Measurements from ENCODE around the gene PIAS1.
"Not testable (repeated sequence)": the region's sequence is repeated elsewhere in the genome, so short reads cannot be mapped to it uniquely, and the experiment has no call there.

The PIAS1 gene

DNA sequence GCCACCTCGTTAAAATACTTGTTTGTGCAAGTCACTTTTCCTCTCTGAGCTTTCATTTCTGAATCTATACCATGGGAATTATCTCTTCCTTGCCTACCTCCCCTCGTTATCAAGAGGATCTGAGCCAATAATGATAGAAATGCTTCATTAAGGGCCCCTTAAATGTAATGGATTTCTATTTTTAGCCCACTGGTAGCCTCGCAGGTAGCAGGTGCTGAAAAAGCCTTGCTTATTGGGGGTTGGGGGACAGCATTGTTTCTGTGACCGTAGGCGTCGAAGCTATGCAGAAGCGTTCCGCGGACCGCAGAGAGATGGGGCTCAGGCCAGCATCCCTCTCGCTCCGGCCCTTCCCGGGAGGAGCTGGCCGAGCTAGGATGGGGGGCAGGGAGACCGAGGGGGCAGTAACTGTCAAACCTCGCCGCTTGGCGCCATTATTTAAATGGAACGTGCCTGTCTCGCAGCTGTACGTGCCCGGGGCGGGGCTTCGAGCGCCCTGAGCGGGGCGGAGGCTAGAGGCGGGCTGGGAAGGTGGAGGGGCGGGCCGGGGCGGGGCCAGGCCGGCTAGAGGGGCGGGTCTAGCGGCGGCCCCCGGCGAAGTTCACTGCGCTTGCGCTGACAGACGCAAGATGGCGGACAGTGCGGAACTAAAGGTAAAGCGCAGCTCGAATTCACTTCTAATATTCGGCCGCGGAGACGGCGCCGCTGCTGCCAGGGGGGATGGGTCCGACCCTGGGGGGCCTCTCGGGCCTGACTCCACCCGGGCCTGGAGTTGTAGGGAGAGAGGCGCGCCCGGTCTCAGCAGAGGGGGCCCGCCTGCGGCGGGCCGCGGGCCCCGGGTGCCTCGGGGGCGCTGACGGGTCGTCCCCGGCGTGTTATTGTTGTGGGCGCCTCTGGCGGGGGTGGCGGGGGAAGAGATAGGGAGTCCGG, at the start of gene PIAS1:
TSS of gene PIAS1 (plus strand) at position 615 of the 927 bp plus-strand sequence. CDS start at position 627, 12 bp downstream.
- DNase-seq (ENCODE audit: low read depth in 2 of 2): peak; percentile 87

DNA sequence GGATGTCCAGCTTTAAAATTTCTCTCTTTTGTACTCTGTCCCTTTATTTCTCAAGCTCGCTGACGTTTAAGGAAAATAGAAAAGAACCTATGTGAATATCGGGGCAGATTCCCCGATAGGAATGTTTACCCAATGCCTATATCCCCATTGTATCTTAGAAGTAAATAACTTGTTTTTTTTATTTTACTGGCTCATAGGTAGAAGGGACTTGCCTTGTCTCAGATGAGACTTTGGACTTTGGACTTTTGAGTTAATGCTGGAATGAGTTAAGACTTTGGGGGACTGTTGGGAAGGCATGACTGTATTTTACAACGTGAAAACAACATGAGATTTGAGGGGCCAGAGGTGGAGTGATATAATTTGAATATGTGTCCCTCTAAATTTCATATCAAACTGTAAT, 46.5 kb upstream of the PIAS1 start:
- not testable (repeated sequence) for DNase-seq (ENCODE audit: low read depth in 2 of 2)

DNA sequence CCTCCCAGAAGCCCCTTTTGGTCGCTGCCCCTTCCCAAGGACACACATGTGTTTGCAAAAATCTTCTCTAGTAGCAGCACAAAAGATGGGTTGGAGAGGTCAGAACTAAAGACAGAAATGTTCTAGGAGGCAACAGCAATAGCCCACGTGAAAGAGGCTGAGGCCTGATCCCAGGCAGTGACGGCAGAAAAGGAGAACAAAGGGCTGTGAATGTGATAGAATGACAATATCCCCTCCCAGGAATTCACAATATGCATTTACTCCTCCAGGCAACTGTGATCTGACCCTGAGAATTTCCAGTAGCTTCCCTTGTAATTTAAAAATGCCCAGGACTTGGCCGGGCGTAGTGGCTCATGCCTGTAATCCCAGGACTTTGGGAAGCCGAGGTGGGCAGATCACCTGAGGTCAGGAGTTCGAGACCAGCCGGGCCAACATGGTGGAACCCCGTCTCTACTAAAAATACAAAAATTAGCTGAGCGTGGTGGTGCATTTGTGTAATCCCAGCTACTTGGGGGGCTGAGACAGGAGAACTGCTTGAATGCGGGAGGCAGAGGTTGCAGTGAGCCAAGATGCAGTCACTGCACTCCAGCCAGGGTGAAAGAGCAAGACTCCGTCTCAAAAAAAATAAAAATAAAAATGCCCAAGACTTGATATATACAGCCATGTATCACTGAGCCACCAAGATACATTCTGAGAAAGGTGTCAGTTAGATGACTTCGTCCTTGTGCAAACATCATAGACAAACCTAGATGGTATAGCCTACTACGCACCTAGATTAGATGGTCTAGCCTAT, 43.6 kb upstream of the PIAS1 start:
- DNase-seq (ENCODE audit: low read depth in 2 of 2): no peak

DNA sequence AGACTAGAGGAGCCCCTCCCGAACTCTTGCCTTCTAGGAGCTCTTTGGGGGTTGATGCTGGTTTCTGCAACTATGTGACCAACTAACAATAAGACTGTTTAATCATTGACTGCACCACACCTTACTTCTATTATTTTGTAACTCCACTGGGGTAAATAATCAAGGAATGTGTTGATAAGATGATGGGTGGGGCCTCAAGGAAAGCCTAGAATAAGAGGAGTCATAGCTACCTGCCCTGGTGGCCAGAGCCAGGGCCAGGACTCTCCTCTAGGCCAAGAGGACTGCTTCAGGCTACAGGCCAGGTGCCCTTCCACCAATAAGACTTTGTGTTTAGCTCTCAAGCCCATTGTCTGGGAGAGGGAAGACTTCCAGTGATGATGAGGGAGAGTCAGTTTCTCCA, 41.2 kb upstream of the PIAS1 start:
- no peak for DNase-seq (ENCODE audit: low read depth in 2 of 2)

DNA sequence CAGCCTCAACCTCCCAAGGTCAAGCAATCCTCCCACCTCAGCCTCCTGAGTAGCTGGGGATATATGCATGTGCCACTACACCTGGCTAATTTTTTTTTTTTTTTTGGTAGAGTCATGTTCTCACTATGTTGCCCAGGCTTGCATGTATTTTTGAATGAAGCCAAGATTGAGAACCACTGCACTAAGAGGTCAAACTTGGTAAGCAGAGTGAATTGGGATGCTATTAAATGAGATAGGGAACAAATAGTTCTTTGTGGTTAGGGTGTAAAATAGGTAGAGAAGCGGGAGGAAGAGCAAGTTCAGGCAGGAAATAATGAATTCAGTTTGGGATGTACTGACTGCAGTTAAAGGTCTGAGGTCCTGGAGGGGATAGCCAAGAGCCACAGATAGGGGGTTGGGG, 39.9 kb upstream of the PIAS1 start:
- DNase-seq (ENCODE audit: low read depth in 2 of 2): no peak

DNA sequence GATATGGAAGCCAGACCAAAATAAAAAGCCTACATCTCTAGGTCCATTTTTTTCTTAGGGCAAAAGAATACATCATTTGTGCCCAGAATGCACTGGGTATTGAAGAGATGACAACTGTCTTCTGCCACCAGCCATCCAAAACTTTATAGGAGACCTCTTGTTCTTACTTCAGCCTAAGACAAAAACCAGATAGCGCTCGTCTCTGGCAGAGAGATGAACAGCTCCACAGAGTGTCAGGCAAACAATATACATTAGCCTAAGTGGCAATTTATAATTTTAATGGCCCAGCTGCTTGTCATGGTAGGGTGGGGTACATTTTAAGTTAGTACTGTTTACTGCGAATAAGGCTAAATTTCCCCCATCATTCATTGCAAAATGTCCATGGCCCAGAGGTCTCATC, 38.9 kb upstream of the PIAS1 start:
- DNase-seq (ENCODE audit: low read depth in 2 of 2): no peak

DNA sequence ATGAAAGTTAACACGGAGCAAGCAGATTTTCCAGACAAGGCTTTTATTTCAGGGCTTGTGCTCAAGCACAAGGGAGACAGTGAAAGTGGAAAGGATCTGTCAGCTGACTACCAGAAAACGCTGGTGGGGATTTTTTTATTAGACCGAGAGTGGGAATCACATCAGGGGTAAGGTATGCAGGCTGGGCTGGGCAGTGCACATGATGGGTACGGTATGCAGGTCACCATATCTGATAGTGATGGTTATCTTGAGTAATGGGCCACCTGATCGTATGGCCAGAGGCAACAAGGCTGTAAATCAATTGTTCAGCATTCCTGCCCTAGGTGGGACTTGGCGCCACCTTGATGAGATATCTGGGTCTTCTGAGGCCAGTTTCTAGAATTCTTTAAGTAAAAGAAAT, 36.9 kb upstream of the PIAS1 start:
- no peak for DNase-seq (ENCODE audit: low read depth in 2 of 2)

DNA sequence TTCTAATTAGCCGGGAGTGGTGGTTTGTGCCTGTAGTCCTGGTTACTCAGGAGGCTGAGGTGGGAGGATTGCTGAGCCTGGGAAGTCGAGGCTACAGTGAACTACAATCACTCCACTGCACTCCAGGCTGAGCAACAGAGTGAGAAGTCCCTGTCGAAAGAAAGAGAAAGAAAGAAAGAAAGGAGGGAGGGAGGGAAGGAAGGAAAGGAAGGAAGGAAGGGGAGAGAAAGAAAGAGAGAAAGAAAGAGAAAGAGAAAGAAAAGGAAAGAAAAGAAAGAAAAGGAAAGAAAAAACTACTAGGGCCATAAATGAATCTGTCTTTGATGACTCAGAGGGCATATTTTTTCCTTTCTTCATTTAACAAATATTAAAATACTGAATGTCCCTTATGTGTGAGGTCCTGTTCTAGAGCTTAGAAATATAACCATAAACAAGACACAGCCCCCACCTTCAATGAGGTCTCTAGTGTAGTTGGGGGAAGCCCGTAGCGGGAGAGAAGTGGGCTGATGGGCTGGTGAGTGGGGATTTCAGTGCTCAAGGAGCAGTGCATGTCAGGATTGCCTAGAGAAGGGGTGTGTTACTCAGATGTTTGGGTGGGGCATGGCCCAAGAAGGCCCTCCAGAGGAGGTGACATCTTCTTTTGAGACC, 35.2 kb upstream of the PIAS1 start:
- no peak for DNase-seq (ENCODE audit: low read depth in 2 of 2)

DNA sequence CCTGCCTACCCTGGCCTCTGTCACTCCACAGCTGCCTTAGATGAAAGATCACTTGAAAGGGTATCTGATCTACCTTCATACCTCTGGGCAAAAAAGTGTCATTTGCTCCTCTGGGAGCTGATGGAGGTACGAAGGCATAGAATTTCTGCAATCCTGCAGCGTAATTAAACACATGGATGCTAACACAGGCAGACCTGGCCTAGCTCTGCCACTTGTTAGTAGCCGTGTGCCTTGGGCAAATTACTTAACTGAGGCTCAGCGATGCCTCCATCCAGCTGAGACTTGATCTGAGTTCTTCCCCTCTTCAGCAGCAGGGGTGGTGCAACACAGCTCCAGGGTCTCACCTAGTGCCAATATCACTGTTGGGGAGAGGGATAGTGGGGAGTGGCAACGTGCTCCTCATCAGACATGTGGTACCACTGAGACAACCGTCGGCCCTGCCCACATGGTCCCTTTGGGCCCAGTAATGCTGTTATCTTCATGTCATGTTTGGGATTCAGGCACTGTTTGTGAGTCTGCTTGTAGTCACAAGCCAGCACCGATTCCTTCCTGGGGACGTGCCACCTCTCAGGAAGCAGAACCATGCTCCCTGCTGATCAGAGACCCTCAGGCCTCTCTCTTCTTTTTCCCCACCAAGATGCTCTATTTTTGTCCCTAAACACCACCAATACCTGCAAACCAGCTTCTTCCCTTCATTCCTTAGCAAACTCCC, 34.1 kb upstream of the PIAS1 start:
- no peak for DNase-seq (ENCODE audit: low read depth in 2 of 2)

DNA sequence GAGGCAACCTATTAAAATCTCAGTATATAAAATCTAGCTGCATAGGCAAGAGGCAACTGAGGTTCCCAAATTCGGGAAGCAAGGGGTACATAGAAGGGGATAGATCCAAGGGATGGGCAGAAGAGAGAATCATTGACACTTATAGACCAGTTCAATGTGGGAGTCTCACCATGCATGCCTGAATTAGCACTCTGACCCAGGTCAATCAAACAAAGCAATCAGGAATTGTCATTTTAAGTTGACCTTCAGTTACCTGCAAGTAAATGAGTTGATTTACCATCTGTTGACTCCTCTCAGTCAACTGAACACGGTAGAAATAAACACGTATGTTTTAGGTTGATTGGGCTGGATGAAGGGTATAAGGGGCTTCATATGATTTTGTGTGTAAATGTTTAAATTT, 33.4 kb upstream of the PIAS1 start:
- DNase-seq (ENCODE audit: low read depth in 2 of 2): no peak

DNA sequence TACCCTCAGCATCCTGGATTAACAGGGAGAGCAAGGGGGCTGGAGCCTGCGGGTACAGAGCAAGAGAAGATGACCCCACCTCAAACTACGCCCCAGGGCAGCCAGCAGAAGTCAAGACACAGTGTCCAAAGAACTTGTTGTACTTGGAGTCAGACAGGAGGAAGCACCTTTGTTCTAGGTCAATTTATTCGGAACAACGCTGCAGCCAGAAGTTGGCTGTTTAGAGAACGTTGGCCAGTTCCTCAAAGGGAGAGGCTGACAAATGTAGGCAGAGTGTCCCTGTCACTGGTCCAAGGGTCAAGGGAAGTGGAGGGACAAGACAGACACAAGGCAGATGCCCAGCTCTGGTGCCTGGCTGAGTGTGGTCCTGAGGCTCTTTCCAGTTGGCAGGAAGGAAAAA, 32.1 kb upstream of the PIAS1 start:
- no peak for DNase-seq (ENCODE audit: low read depth in 2 of 2)

DNA sequence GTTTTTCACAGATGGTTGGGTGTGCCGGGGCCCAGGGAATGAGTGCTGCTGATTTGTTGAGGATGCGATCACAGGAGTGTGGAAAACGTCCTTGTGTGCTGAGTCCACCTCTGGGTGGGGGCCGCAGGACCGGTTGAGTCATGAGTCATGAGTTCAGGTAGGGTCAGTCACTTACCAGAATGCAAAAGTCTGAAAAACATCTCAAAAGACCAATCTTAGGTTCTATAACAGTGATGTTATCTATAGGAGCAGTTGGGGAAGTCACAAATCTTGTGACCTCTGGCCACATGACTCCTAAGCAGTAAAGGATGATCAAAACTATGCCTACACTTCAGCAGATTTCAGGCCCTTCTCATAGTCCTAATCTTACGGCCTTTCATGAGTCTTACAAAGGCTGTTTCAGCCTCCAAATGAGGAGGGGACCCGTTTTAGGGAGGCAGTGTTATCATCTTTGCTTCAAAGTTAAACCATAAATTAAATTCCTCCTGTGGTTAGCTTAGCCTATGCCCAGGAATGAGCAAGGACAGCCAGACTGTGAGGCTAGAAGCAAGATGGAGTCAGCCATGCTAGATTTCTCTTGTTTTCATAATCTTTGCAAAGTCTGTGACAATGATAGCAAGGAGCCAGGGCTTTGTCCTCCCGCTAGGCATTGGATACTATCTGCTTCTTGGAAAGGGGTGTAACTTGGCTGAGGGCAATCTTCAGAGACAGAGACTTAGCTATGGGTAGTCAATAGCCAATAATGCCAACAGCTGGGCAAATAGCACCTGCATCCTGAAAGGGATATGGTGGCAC, 30.6 kb upstream of the PIAS1 start:
- DNase-seq (ENCODE audit: low read depth in 2 of 2): no peak

DNA sequence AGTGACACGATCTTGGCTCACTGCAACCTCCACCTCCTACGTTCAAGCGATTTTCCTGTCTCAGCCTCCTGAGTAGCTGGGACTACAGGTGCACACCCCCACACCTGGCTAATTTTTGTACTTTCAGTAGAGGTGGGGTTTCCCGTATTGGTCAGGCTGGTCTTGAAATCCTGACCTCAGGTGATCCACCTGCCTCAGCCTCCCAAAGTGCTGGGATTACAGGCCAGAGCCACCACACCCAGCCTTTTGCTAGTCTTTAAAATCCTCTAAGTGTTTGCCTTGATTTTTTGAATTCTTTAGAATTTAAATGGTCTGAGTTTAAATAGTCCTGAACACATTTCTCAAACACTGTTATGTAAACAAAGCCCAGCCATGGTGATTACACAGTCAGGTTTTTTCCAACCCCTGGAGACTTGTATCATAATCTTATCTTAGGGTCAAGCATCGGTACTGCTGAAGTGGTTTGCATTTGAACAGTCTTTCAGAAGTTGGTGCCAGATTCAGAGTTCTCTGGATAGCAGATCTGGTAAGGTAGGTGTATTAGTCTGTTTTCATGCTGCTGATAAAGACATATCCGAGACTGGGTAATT, 28.2 kb upstream of the PIAS1 start:
- DNase-seq (ENCODE audit: low read depth in 2 of 2): no peak

DNA sequence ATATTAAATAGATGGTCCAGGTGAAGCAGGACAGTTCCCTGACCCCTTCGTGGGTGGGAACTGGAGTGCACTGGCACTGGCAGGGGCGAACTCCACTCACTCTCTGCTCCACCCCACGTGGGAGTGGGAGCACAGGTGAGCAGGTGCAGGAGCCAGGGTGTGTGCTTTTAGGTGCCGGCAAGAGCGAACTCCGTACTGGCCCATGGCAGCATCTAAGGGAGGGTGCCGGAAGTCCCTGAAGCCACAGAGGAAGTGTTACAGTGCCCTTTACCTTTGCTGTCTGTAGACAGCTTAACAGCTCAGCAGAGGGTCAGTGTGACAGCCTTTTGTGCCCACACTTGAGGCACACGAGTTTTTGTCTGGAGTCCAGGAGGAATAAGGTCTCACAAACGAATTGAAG, 26.7 kb upstream of the PIAS1 start:
- DNase-seq (ENCODE audit: low read depth in 2 of 2): no peak

DNA sequence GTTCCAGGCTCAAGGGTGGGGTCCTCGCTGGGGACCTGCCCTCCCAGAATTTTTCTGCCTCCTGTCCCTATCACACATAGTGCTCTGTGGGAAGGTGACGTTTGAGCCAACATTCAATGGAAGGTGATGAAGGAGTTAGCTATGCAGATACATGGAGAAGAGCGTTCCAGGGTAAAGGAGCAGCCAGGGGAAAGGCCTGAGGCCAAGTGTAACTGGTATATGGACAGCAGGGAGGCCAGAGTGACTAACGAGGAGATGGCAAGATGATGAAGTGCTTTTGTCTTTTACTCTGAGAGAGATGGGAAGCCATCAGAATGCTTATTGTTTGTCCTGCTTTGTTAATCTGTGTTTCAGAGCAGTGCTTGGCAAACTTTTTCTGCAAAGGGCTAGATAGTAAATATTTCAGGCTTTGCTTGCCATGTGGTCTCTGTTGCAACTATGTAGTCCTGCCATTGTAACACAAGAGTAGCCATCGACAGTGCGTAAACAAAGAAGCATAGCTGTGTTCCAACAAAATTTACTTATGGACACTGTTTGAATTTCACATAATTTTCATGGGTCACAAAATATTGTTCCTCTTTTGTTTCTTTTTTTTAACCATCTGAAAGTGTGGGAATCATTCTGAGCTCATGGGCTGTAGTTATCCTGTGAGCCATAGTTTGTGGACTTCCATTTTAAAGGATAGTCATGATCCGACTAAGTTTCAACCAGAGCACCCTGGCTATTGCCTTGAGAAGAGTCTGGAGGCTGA, 25.8 kb upstream of the PIAS1 start:
- DNase-seq (ENCODE audit: low read depth in 2 of 2): no peak

DNA sequence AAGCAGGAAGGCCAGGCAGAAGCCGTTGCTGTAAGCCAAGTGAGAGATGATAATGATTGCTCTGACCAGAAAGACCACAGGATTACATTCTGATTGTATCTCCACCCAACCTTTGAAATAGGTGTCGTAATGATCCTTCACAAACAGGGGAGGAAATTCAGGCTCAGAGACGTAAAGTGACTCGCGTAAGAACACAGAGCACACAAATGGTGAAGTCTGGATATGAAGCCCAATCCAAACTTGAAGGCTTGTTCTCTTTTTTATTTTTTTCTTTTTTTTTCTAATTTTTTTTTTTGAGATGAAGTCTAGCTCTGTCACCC, 25.3 kb upstream of the PIAS1 start:
- DNase-seq (ENCODE audit: low read depth in 2 of 2): no peak

DNA sequence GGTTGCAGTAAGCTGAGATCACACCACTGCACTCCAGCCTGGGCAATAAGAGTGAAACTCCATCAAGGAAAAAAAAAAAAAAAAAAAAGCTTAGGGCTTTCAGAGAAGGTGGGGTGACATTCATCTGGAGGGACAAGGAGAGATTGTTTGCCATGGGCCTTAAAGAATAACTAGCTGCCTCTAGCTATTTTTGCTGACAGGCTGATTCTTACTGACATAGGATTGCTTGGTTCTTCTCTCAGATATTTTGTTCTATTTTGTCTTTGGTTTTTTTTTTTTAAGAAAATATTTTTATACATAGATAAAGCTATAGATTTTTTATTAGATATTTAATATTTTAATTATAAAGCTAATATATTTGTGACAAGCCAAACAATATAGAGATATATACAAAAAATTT, 24.2 kb upstream of the PIAS1 start:
- no peak for DNase-seq (ENCODE audit: low read depth in 2 of 2)

DNA sequence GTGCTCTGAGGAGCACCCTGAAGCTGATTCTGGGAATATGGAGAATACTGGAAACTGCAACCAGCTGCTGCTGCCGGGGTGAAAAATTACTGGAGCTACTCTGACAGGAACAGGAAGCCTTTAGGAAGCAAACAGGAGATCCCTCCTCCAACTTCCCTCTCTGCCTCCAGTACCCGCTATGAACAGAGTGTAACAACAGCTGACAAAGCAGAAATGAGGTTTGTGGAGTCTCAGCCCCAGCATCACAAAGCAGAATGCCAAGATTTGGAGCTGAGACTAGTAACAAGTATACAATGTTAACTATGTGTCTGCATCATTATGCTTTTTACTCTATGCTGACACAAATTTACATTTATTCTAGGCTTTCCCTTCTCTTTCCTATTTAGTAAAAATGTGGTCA, 22.7 kb upstream of the PIAS1 start:
- DNase-seq (ENCODE audit: low read depth in 2 of 2): no peak

DNA sequence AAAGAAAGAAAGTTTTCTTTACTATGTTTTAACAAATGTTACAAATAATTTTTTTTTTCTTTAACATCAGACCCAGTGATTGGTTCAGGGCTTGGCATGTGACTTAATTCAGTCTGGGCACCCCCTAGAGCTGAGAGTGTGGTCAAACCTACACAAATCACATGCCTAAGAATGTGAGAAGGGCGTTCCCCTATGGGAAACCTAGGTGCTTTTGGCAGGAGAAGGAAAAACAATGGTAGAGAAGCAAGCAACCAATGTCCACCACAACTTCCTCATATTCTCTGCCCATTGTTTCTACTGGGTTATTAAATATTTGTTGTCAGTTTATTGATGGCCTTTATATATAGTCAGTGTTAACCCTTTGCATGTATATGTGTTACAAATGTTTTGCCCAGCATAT, 21.4 kb upstream of the PIAS1 start:
- no peak for DNase-seq (ENCODE audit: low read depth in 2 of 2)

DNA sequence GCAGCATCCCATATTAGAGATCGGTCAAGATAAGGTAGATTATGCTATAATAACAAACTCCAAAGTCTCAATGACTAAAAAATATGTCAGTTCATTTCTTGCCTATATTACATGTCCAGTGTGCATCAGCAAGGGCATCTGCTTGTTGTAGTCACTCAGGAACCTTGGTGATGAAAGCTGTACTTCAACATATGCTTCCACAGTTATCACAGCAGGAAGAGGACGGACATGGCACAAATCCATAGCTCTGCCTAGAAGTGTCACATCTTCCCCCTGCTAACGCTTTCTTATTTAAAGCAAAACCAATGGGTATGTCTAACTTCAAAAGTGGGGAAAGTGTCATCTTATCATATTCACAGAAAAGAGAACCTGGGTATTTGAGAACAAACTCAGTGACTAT, 20.0 kb upstream of the PIAS1 start:
- DNase-seq (ENCODE audit: low read depth in 2 of 2): no peak
